DND-41 (cell line): ENCODE measurements around the gene VWC2L.

ENCODE experiments used
- ATAC-seq: fragments of 200-7000 bp; cut with Tn5 transposase; 3 replicates; pipeline ENCODE4 v1.9.1; 2021; ENCODE audit warnings: low read depth; ENCODE audit not compliant: insufficient read depth
- DNase-seq: peaks from one replicate; pipeline ENCODE4 v3.0.0-alpha.2; 2020
- H2AFZ ChIP-seq: 2 replicates; pipeline ENCODE4 v1.6.0; 2012; ENCODE audit warnings: low read depth, low read length
- H3K27ac ChIP-seq: 2 replicates; pipeline ENCODE4 v1.5.1; 2012; ENCODE audit warnings: low read length, inconsistent platforms
- H3K27me3 ChIP-seq: fragments of 200-600 bp; sonication (generic); 2 replicates; pipeline ENCODE4 v1.6.0; 2012; ENCODE audit warnings: low read length, mild to moderate bottlenecking, inconsistent platforms; ENCODE audit not compliant: insufficient read depth, poor library complexity
- H3K36me3 ChIP-seq: 2 replicates; pipeline ENCODE4 v1.5.1; 2012; ENCODE audit warnings: low read length, inconsistent platforms; ENCODE audit not compliant: insufficient read depth
- H3K4me1 ChIP-seq: 2 replicates; pipeline ENCODE4 v1.5.1; 2012; ENCODE audit warnings: mild to moderate bottlenecking, low read length; ENCODE audit not compliant: insufficient read depth
- H3K4me2 ChIP-seq: 2 replicates; pipeline ENCODE4 v1.6.0; 2012; ENCODE audit warnings: mild to moderate bottlenecking, moderate library complexity, low read length, inconsistent platforms; ENCODE audit not compliant: insufficient read depth
- H3K4me3 ChIP-seq, 2 experiments: fragments of 200-600 bp in 1 of 2; shearing (Covaris generic) in 1 of 2; 2 replicates each; pipeline ENCODE4 v1.5.1; 2012 to 2016; ENCODE audit warnings: inconsistent platforms in 2 of 2, low read length in 2 of 2, mild to moderate bottlenecking in 2 of 2, low read depth in 1 of 2, moderate library complexity in 1 of 2
- H3K79me2 ChIP-seq: 2 replicates; pipeline ENCODE4 v1.6.0; 2012; ENCODE audit warnings: low read length, inconsistent platforms; ENCODE audit not compliant: insufficient read depth
- H3K9ac ChIP-seq: 2 replicates; pipeline ENCODE4 v1.6.0; 2012; ENCODE audit warnings: low read depth, mild to moderate bottlenecking, inconsistent platforms, low read length, moderate library complexity
- H3K9me3 ChIP-seq: 2 replicates; pipeline ENCODE4 v1.5.1; 2012; ENCODE audit warnings: low read length, moderate library complexity, mild to moderate bottlenecking, inconsistent platforms; ENCODE audit not compliant: insufficient read depth, severe bottlenecking
- H4K20me1 ChIP-seq: 2 replicates; pipeline ENCODE4 v1.6.0; 2012; ENCODE audit warnings: low read length; ENCODE audit not compliant: insufficient read depth
- CTCF ChIP-seq: IDR thresholded peaks from 2 replicates; pipeline ENCODE4 v1.5.1; 2012; ENCODE audit warnings: borderline replicate concordance, low read length, moderate library complexity, mild to moderate bottlenecking; ENCODE audit not compliant: poor library complexity, severe bottlenecking; ENCODE audit errors: extremely low read depth
- EZH2 ChIP-seq: IDR thresholded peaks from 3 replicates; pipeline ENCODE4 v1.6.1; 2012; ENCODE audit warnings: borderline replicate concordance, low read depth, mild to moderate bottlenecking, moderate library complexity, low read length, inconsistent platforms; ENCODE audit not compliant: severe bottlenecking

Gene VWC2L

GRCh38 chr2:214465363-214466146 is 54.7 kb downstream of the VWC2L start:
- Histone ChIP-seq H3K36me3 (no peaks in the 10 kb centered on the region), H3K27me3 (no peaks in the 10 kb centered on the region), H3K9me3 (no peaks in the 10 kb centered on the region), H2AFZ (no peak overlapping the region), H3K4me1 (no peaks in the 10 kb centered on the region), H3K79me2 (no peaks in the 10 kb centered on the region), H3K4me2 (no peak overlapping the region), H3K27ac (no peak overlapping the region), H4K20me1 (no peaks in the 10 kb centered on the region), H3K4me3 (no peak overlapping the region), H3K9ac (no peak overlapping the region)
- ATAC-seq (no peak), DNase-seq (no peak)
- TF ChIP-seq EZH2, result no peak
- TF ChIP-seq CTCF, result no peak

DNA sequence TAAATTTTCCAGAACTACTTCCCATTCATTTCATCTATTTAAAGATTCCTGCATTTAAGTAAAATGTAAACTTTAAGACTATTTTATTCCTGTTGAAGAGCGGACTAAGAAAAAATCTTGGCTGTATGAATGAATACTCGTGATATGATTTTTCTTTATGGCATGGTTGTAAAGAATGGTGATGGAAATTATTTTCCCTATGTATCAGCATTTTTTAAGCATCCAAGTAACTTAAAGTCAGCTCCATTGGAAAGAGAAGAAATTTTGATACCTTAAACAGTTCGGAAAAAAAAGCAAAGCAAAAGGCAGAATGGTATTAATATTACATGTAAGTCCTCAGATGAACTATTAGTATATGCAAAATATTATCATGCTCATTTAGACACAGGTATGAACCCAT is 58.9 kb downstream of the VWC2L start:
- no peak overlapping the region for H3K4me2 ChIP-seq
- H3K27me3 ChIP-seq, result no peaks in the 10 kb centered on the region
- DNase-seq (no peak), ATAC-seq (no peak)
- no peak for TF ChIP-seq EZH2
- no peak for TF ChIP-seq CTCF
- no peak overlapping the region for H2AFZ ChIP-seq
- H4K20me1 ChIP-seq, result no peaks in the 10 kb centered on the region
- H3K79me2 ChIP-seq, result no peaks in the 10 kb centered on the region
- H3K9me3 ChIP-seq, result no peaks in the 10 kb centered on the region
- H3K4me1 ChIP-seq, result no peaks in the 10 kb centered on the region
- no peak overlapping the region for H3K27ac ChIP-seq
- H3K4me3 ChIP-seq, result no peak overlapping the region
- no peak overlapping the region for H3K9ac ChIP-seq
- H3K36me3 ChIP-seq, result no peaks in the 10 kb centered on the region

DNA sequence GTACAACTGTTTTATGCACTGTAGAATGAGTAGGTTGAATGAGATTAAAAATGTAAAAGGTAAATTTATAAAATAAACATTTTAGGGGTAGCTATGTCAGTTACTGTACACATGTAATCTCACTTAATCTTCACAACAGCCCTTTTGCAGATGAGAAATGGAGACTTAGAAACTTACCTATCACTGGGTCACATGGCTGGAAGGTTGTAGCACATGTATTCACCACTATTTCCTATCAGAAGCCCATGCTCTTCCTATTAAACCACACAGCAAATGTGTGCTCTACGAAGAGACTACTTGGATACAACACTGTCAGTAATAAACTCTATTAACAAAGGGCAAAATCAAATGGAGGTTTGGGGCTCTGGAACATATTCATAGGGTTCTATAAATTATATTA is 60.5 kb downstream of the VWC2L start:
- Histone ChIP-seq H3K27ac (no peak overlapping the region), H3K79me2 (no peaks in the 10 kb centered on the region), H4K20me1 (no peaks in the 10 kb centered on the region), H2AFZ (no peak overlapping the region), H3K4me1 (no peaks in the 10 kb centered on the region), H3K4me3 (no peak overlapping the region), H3K4me2 (no peak overlapping the region), H3K9me3 (no peaks in the 10 kb centered on the region), H3K36me3 (no peaks in the 10 kb centered on the region), H3K27me3 (no peaks in the 10 kb centered on the region), H3K9ac (no peak overlapping the region)
- TF ChIP-seq EZH2 (no peak), CTCF (no peak)
- ATAC-seq (no peak), DNase-seq (no peak)
